Measurements from ENCODE around the gene ARAP3.

ARAP3 gene

GRCh38 chr5:141707510-141707909 is 25.5 kb upstream of the ARAP3 start:
- TF ChIP-seq ZFX (IDR thresholded peaks at IDR 0.05) (no peak), CTCF (conservative IDR thresholded peaks at IDR 0.05) (no peak)
- H3K27ac ChIP-seq = no peak overlapping the region

DNA sequence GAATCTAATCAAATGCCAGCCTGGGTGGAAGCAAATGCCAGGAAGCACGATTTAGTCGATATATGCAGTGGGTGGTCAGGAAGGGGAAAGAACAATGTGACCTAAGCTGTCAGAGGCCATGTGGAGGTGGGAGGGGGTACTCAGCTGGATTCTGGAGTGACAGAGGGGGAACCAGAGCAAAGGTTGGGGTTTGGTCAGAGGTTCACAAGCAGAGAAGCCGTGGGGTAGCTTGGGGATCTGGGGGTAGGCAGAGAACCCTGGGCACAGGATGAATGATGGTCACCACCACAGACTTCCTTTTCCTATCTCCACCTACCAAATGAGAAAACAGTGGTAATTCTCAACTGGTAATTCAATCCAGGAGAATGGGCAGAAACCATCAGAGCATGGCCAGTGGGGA is 24.1 kb upstream of the ARAP3 start:
- TF ChIP-seq ZFX (IDR thresholded peaks at IDR 0.05) (no peak), CTCF (conservative IDR thresholded peaks at IDR 0.05) (no peak)
- no peak overlapping the region for H3K27ac ChIP-seq

DNA sequence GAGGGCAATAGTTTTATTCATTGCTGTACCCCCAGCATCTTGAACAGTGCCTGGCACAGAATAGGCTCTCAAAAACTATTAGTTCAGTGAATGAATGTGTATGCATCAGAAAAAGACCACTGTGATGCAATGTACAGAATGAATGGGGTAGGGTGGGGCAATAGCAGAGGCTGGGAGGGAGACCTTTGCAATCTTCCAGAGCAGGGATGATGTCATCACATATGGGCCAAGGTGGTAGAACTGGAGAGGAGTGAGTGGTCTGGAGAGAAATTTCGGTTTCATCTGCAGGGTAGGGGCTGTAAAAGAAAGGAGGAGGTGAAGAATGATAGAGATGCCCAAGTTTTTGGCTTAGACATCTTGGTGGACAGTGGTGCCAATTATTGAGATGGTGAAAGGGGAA is 23.4 kb upstream of the ARAP3 start:
- H3K27ac ChIP-seq = no peak overlapping the region
- TF ChIP-seq ZFX (IDR thresholded peaks at IDR 0.05) (no peak), CTCF (conservative IDR thresholded peaks at IDR 0.05) (no peak)

- H3K27ac ChIP-seq = no peak overlapping the region
- no peak for TF ChIP-seq CTCF (conservative IDR thresholded peaks at IDR 0.05)
Observed at GRCh38 chr5:141704782-141705297, 22.8 kb upstream of the ARAP3 start.

- TF ChIP-seq CTCF (conservative IDR thresholded peaks at IDR 0.05) (no peak), ZFX (IDR thresholded peaks at IDR 0.05) (no peak)
- H3K27ac ChIP-seq = no peak overlapping the region
Observed at GRCh38 chr5:141703133-141703561, 21.1 kb upstream of the ARAP3 start.

DNA sequence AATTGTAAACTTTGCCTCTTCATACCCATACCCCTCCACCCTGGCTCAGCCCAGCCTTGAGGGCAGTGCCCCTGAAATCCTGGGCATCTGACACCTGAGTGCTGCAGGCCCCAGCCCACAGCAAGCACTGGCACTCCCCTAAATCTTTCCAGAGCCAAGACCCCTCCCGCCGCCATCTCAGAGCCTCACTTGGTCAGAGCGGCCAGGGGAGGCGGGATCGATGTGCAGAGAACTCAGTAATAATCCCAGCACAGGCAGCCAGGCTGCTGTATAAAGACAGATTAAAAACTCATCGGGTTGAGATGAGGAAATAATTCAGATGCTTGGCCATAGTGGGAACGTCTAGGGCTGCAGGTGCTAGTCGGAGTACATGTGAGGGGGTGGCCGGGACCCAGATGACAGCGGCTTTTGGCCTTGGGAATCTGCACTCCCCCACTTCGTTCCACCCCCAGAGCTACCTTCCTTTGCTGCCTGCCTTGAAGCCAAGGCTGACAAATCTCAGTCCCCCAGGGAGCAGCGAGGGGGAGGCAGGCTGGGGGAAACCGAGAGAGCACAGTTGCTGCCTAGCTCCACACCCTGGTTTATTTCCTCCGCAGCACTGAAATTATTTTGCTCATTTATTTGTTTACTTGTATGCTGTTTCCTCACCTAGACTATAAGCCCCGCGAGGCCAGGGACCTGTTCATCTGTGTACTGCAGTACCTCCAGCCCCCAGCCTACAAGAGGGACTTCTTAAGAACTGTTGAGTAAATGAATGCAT is 19.5 kb upstream of the ARAP3 start:
- H3K27ac ChIP-seq = no peak overlapping the region
- TF ChIP-seq CTCF (conservative IDR thresholded peaks at IDR 0.05) = no peak
- no peak for TF ChIP-seq ZFX (IDR thresholded peaks at IDR 0.05)

- H3K27ac ChIP-seq = no peak overlapping the region
- TF ChIP-seq ZFX (IDR thresholded peaks at IDR 0.05) (no peak), CTCF (conservative IDR thresholded peaks at IDR 0.05) (no peak)
Observed at GRCh38 chr5:141697586-141697985, 15.6 kb upstream of the ARAP3 start.

All from C4-2B (cell line).